Anterior cingulate cortex (tissue), 58 donors: ENCODE measurements around the gene PLA2G4E.

Experiments
- DNase-seq, 58 donors: peaks; one replicate each; lab custom pipeline; 2025; lab: John Stamatoyannopoulos, UW

Gene PLA2G4E

DNA sequence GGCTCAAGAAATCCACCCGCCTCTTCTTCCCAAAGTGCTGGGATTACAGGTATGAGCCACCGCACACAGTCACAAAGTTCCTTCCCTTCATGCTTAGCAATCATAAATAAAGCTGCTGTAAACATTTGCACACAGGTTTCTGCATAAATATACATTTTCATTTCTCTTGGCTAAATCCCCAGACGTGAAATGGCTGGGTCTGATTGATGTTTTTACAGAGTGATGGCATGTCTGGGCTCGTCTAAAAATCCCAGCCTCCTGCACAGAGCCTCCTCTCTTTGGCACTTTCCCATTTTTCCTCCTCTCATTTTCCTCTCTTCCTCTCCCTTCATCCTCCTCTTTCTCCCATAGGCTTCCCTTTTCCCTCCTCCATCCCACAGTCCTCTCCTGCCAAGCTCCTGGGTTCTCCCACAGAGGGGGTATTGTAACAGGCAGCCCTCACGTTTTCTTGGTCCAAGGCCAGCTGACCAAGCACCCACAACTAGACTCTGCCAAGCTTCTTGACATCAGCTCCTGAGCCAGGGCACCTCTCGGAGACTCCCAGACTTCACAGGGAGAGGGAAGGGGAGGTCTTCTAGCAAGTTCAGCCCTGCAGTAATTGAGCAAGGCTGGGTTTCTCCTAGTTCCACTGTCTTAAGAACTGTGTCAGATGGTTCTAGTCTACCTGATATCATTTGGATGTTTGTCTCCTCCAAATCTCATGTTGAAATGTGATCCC is 10.5 kb upstream of the PLA2G4E start:
- DNase-seq: no peak

DNA sequence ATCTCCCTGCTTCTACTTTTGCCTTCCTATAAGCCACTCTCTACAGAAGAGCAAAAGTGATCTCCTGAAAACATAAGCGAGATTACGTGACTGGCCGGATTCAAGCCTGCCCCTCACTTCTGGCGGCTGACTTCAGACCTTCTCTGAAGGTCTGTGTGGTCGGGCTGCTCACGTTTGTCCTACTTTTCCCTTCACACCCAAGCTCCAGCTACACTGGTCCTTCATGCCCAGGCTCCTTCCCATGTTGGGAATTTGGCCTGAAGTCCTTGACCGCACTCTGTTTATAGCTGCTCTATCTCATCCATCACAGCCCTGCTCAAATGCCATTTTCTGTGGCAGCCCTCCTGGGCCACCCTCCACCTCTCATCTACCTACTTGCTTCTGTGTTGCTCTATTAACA is 6.7 kb upstream of the PLA2G4E start:
- DNase-seq: no peak

DNA sequence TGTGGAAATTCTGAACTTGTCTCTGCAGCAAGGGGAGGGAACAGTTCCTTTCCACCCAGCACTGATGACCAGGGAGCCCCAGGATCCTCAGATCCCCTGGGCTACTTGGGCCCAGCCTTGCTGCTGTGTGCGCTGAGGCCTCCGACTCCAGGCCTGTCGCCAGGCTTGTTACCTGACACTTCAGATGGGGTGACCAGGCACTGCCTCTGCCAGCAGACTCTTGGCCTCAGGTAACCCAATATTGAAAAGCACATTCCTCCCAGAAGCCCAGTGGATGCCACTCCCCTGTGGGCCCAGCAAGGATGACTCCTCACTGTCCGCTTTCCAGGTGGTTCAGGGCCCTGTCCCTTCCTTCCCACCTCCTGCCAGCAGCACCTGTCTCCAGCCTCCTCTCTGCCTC is 3.5 kb upstream of the PLA2G4E start:
- no peak for DNase-seq

DNA sequence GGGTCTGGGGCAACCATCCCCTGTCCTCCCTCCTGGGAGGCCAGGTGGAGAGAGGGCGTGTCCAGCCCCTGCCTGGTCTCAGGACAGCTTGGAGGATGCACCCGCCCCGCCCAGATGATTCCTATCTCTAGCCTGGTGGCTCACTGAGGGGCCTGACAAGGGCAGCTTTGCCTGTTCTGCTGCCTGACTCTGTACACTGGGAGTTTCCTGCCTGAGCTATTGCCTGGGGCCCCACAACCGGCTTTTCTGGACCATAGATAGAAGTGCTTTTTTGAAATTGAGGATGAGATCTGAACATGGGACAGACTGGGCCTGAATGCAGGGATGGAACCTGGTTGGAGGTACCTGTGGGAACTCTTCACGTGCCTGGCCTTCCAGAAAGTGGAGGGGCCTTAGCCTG is 751 bp upstream of the PLA2G4E start:
- DNase-seq: no peak

DNA sequence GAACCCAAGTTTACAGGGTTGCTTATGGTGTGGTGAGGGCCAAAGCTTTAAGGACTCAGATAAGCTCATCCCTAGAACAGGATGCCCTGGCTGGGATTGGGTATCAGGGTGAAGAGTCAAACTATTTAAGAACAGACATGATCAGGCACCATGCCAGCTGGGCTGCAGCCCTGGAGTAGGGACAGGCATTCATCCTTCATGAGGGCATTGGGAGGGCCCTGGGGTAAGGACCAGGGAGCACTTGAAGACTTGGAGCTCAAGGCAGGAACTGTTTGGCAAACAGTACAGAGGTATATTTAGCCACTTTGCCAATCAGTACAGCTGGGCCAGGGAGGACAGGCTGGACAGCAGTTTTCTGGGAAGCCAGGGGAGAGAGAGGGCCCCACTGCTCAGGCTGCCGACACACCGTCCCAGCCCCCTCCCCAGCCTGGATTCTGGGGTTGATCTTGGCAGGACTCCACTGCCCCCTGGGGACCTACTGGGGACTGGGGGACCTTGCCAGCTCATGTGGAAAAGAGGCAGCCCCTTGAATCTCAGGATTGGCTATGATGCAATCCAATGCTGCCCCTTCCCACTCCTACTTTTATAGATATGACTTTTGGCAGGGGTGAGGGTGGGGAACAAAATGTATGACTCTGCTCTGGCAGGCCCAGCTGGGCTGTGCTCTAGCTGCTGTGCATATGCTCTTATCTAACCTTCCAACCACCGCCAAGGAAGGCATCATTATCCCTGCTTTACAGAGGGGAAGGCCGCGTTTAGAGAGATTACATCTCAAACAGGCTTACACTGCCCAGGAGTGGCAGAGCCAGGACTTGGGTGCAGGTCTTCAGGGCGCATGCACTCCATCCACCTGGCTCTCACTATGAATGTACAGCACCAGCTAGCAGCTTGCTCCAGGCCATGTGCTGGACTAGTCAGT is 2.3 kb downstream of the PLA2G4E start:
- DNase-seq: no peak

DNA sequence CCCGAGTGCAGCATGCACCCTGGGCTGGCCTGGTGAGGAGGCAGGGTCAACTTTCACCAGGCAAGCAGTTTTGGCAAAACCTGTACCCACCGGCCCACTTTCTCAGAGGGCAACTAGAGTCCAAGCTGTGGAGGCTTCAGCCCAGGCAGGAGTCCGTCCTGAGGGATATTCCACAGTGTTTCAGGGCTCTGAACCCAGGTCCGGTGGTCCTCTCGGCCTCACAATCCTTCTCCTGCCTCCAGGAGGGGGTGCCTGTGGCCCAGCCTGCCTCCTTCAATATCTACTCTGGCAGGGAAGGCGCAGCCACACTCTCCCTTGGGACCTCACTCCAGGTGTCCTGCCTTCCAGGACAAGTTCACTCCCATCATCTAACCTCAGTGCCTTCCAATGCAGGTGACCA is 3.9 kb downstream of the PLA2G4E start:
- no peak for DNase-seq

DNA sequence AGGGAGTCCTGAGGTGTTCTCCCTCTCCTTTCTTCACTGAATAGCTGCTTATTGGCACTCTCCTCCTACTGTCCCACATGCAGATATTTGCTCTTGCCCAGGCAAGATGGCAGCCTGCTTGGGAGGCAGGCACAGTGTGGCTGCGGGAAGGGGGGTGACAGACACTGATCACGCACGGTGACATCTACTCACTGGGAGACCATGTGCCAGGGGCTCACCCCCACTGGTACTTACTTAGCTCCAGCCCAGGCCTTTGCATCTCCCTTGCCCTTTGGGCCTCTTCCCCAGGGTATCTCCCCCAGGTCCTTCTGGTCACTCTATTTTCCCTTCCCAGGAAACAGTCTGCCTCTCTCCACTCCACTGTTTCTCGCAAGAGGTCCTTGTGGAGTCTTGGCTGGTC is 6.4 kb downstream of the PLA2G4E start:
- no peak for DNase-seq

DNA sequence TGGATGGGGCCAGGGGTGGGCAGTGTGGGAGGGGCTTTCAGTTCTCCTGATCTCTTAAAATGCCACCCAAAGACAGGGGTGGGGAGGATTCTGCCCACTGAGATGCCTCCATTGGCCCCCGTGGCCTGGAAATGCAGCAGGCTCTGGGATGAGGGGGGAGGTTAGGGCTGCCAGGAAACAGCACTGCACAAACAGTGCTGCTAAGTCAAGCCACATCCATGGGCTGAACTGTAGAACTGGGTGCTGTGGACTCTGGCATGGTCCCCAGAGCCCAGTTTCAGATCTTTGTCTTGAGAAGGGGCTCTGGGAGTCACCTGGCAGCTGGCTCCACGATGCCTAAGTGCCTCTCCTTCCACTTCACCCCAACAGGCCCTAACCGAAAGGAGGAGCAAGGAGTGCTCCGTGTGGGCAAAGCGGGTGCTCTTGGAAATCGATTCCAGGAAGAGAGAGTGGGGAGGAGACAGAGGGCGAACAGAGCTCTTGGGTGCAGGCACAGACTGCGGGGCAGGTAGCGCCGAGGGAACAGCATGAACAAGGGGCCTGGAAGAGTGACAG is 7.8 kb downstream of the PLA2G4E start:
- DNase-seq: no peak

DNA sequence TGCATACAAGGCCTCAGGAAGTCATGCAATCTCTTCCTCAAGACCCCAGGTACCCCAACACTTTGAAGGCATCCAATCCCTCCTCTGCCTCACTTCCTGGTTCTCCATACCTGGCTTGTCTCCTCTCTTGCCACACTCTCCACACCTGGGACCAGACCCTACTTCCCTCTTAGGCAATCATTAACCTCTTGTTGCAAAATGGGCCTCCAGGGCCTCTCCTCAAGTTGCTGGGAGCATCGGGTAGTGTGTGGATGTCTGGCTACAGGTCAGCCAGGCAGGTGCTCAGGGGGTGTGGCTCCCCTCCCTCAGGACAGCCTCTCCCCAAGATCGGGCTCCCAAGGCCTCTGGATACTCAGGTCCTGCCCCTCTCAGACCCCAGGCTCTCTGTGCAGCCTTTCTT is 8.6 kb downstream of the PLA2G4E start:
- no peak for DNase-seq

DNA sequence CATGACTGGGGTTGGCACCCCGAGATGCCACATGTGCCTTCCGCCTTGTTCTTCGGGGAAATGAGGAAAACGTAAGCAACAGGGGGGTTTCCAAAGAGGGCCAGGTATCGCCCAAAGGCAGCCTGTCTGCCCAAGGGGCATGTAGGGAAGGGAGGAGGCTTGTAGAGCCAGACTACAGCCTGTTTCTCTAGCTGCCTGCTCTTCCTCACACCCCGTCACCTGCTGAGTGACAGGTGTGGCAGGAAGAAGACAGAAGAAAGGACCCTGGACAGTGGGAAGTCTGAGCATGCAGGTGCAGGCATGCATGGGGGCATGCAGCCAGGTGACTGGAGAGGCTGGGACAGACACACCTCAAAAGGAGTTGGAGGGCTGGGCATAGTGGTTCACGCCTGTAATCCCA is 9.8 kb downstream of the PLA2G4E start:
- no peak for DNase-seq

DNA sequence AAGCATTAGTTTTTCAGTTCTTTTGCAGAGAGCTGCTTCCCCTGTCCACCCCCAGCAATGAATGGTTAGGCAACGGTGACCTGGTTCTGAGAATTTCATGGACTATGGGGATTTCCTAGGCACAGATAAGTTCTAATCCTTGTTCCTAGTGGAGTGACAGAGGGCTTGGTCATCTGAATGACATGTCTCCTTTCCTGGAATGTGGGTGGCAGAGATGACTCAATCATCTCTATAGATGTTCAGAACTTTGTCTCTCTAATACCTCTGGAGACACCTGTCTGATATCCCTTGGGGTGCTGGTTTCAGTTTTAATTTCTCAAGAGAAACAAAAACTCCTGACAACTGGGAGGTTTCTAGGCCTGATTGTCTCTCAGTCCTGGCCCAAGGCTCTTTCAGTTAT is 10.4 kb downstream of the PLA2G4E start:
- no peak for DNase-seq

DNA sequence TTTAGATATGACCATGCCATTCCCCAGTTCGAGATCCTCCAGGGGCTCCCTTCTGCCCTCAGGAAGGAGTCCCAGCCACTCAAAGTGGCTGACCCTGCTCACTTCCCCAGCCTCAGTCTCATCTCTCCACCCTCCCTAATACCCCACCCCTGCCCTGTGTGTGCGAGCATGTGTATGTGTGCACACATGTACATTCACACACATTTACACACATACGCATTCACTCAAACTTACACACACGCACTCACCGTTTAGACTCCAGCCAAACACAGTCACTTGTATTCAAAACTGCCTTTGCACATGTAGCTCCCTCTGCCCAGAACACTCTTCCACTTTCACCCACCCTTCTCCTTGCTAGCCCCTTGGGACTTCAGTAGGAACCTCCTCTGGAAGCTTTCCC is 11.4 kb downstream of the PLA2G4E start:
- no peak for DNase-seq

DNA sequence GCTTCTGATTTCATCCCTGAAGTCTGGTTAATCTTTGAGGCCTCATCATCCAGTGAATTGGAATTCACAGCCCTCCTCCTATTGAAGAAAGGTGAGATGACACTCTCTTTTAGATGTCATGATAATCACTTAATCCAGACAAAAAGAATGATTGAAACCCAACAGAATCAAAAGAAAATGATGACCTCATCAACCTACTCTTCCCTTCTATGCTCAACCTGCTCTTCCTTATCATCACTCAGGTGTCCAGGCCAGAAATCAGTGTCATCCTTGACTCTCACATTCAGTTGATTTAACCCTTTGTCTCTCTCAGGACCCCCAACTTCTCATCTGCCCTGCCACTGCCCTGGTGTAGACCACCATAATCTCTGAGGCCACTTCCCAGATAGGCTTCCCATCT is 11.8 kb downstream of the PLA2G4E start:
- DNase-seq: no peak

DNA sequence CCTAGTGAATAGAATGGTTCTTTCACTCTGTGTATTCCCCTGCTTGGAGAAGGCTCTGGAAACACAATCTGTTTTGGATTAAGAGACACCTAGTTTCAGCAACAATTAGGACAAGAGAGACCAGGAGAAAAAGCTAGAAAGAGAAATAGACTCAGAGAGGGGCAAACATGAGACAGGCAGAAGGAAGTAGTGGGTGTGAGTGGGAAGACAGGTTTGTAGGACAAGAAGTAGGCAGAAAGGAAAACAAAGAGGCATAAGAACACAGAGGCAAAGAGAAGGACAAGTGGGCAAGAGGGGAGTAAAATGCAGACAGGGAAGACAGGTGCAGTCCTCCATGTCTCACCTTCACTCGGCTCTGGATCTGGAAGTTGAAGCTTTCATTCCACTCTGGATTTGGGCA is 13.5 kb downstream of the PLA2G4E start:
- DNase-seq: no peak

DNA sequence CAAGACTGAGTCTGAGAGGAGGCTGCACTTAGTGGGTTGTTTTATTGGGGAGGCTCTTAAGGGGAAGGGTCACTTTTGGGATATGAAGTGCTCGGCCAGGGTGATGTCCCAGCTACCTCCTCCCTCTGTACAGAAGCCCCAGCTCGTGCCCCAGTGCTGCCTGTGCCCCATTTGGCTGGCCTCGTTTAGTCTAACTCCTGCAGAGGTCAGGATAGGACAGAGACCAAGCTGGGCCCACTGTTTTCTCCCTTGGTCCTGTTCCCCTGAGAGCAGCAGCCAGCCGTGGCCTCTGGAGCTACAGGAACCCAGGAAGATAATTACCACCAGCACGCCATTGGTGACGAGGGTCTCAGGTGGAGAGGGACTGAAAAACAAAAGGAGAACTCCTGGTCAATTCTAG is 18.5 kb downstream of the PLA2G4E start:
- no peak for DNase-seq

DNA sequence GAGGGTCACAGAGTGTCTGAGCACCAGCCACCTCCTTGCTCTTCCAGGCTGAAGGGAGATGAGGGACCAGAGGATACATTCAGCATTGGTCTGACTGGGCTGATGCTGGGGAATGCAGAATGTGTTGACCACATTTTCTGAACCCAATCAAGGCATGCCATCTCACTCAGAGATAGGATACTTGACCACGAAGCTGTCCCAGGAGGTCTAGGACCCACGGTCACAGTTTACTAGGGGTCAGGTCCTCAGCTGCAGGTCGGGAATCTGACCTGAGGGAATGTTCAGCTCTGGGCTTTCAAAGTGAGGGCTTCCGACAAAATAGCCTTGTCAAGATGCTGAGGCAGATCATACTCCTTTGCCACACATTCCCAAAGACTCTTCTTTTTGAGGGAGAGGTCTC is 19.6 kb downstream of the PLA2G4E start:
- DNase-seq: no peak

DNA sequence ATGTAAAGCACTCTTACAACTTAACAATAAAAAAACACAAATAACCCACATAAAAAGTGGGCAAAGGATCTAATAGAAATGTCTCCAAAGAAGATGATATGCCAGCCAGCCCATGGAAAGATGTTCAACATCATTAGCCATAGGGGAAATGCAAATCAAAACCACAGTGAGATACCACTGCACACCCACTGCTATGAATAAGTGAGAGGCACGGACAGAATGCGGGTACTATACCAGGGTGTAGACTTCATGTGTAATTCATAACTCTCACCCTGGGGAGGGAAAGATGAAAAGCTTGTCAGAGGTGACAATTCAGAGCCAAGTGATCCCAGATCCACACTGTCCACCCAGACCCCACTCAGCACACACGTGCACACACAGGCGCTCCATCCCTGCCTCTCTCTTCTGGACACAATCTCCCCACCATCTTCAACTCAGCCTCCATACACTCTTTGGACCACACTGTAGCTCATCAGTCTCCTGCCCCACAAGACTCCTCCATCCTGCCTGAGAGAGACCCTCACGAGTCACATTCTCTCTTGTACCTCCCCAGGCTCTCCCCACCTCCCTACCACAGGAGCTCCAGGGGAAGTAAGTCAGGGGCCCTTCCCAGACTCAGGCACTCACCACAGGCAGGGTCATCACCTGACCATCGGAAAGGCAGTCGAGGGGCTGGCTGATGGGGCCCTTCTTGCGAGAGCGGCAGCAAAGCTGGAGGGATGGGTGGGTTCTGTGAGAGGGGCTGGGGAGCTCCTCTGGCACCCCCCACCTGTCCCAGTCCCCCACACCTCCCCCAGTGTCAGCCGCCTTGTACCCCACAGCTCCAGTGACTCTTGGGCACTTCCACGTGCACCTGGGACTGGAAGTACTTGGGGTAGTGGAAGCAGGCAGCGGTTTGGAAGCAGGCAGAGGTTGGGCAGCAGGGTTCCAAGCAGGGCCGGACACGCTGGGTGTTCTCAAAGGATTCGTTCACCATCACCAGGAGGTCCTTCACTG is 21.3 kb downstream of the PLA2G4E start:
- no peak for DNase-seq

DNA sequence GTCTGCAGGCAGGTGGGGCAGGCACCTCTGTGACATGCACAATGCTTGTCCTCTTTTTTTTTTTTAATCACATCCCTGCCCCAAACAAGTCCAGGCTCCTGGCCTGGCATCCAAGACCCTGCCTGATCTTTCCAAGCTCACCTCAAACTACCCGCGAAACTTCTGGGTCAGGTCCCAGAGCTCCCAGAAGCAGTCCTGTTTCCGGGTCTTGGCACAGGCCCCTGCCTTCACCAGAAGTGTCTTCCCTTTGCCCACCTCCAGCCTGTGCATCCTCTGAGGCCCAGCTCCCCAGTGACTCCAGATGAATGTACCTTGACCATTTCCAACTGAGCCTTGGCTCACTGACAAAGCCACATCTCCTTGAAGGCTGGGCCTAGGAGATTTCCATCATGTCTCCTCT is 23.0 kb downstream of the PLA2G4E start:
- no peak for DNase-seq

DNA sequence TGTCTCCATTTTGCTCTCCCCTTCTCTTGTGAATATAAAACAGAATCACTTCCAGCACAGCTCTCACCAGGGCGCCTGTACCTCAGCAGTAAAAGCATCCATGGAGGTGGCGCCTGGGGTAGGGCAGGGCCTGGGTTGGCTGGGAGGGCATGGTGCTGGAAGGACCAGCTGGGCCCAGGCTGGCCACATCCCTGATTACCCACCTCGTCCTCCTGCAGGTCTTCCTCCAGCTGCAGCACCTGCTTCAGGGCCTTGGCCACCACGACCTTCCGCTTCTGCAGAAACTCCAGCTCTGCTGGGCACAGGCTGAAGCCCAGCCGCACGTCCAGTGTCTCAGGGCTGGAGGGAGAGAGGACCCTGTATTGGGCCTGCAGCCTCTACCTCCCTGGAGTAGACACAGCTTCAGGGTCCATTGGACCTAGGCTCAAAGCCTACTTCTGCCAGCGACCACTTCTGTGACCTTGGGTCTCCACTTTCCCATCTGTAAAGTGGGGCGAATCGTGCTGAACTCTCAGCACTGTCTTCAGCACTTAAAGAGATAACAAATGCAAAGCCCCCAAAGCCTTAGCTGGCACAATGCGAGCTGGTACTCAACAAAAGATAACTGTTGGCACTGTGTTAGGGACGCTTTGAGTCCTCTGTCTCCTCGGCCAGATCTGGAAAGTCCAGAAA is 23.8 kb downstream of the PLA2G4E start:
- DNase-seq: no peak

DNA sequence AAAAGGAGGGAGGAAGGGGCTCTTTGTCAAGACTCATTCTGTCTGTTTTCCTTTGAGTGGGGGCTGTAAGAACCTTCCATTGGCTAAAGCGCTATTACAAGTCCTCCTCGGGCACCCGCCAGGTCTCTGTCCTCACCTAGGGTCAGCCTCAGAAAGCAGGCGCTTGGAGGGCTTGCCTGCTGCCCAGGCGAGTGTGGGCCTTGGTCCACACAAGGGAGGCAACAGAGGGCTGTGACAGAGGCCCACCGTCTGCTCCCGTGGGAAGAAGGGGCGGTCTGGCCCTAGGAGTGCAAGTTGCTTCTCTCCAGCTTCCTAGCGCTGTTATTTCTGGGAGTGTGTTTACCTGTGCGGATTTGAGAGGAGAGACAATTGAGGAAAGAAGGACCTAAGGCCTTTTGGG is 24.5 kb downstream of the PLA2G4E start:
- no peak for DNase-seq
